ENCODE results near the gene METTL15. TPM values are rescaled to one million over a fixed set of nuclear protein-coding genes. Genes with fewer than 3 reads are reported as not detected.
"Not testable (repeated sequence)": the region's sequence is repeated elsewhere in the genome, so short reads cannot be mapped to it uniquely, and the experiment has no call there.

The METTL15 gene
- total RNA-seq, 1 donor from 2014 or later: 16.2 TPM

- Mint-ChIP-seq H3K27ac (ENCODE audit: unreplicated experiment) (no peak overlapping the region), H3K4me3 (no peak overlapping the region), H3K36me3 (ENCODE audit: low read depth) (peaks cover 19% of the 10 kb centered on the region), H3K9me3 (peaks cover 8% of the 10 kb centered on the region), H3K4me1 (no peaks in the 10 kb centered on the region), H3K27me3 (ENCODE audit: low read depth) (no peaks in the 10 kb centered on the region)
- no peak for DNase-seq (ENCODE audit: low read depth, low spot score)
- TF ChIP-seq, protein P1, sequence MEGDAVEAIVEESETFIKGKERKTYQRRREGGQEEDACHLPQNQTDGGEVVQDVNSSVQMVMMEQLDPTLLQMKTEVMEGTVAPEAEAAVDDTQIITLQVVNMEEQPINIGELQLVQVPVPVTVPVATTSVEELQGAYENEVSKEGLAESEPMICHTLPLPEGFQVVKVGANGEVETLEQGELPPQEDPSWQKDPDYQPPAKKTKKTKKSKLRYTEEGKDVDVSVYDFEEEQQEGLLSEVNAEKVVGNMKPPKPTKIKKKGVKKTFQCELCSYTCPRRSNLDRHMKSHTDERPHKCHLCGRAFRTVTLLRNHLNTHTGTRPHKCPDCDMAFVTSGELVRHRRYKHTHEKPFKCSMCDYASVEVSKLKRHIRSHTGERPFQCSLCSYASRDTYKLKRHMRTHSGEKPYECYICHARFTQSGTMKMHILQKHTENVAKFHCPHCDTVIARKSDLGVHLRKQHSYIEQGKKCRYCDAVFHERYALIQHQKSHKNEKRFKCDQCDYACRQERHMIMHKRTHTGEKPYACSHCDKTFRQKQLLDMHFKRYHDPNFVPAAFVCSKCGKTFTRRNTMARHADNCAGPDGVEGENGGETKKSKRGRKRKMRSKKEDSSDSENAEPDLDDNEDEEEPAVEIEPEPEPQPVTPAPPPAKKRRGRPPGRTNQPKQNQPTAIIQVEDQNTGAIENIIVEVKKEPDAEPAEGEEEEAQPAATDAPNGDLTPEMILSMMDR (conservative IDR thresholded peaks at IDR 0.05): no peak
Observed at GRCh38 chr11:28268925-28269324, 160.7 kb downstream of the METTL15 start.

DNA sequence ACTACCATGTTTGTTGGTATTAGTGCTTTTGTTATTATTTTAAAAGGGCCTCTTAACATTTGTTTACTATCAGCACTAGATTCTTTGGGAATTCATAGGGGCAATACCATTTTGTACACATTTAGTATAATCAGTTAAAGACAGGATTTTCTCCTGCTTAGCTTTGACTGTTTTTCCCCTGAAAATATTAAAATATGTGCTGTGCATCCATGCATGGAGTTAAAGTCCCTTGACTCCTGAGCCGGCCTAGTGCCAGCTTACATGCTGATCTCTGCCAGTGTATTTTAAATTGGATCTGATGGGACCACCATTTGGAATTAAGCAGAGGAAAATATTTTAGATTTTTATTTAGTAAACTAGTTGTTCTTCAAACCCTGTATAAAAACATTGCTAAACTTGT, 161.4 kb downstream of the METTL15 start:
- no peak for DNase-seq (ENCODE audit: low read depth, low spot score)
- H3K27ac Mint-ChIP-seq (ENCODE audit: unreplicated experiment): no peak overlapping the region
- peaks cover 8% of the 10 kb centered on the region for H3K9me3 Mint-ChIP-seq
- H3K27me3 Mint-ChIP-seq (ENCODE audit: low read depth): no peaks in the 10 kb centered on the region
- H3K36me3 Mint-ChIP-seq (ENCODE audit: low read depth): peaks cover 19% of the 10 kb centered on the region
- H3K4me3 Mint-ChIP-seq: no peak overlapping the region
- TF ChIP-seq, protein P1 (conservative IDR thresholded peaks at IDR 0.05): no peak
- H3K4me1 Mint-ChIP-seq: no peaks in the 10 kb centered on the region

DNA sequence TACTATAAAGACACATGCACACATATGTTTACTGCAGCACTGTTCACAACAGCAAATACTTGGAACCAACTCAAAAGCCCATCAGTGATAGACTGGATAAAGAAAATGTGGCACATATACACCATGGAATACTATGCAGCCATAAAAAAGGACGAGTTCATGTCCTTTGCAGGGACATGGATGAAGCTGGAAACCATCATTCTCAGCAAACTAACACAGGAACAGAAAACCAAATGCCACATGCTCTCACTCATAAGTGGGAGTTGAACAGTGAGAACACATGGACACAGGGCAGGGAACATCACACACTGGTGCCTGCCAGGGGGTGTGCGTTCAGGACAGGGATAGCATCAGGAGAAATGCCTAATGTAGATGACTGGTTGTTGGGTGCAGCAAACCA, 164.1 kb downstream of the METTL15 start:
- not testable (repeated sequence) for H3K4me1 Mint-ChIP-seq; H3K27ac Mint-ChIP-seq (ENCODE audit: unreplicated experiment); DNase-seq (ENCODE audit: low read depth, low spot score); H3K27me3 Mint-ChIP-seq (ENCODE audit: low read depth); H3K9me3 Mint-ChIP-seq; H3K4me3 Mint-ChIP-seq
- peaks cover 13% of the 10 kb centered on the region for H3K36me3 Mint-ChIP-seq (ENCODE audit: low read depth)

DNA sequence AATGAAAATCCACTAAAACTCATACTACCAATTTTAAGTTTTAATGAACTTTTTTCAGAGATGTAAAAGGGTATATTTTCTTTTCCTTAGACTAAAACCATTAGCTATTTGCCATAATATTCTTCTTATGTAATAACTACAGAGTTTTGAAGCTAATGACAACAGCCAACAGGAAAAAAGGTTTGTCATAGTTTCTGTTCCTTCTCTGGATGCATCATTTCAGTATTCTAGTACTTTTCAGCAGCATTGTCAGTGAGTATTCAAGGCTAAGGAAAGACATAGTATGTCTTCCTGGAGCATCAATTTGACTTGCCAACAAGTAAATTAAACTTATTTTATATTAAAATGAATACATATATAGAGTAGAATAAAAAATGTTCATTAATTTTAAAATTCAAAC, 166.0 kb downstream of the METTL15 start:
- no peaks in the 10 kb centered on the region for H3K4me1 Mint-ChIP-seq
- TF ChIP-seq, protein P1 (conservative IDR thresholded peaks at IDR 0.05): no peak
- H3K27ac Mint-ChIP-seq (ENCODE audit: unreplicated experiment): no peak overlapping the region
- H3K36me3 Mint-ChIP-seq (ENCODE audit: low read depth): peaks cover 9% of the 10 kb centered on the region
- peaks cover 4% of the 10 kb centered on the region for H3K9me3 Mint-ChIP-seq
- H3K27me3 Mint-ChIP-seq (ENCODE audit: low read depth): no peaks in the 10 kb centered on the region
- no peak overlapping the region for H3K4me3 Mint-ChIP-seq
- no peak for DNase-seq (ENCODE audit: low read depth, low spot score)

GRCh38 chr11:28284196-28284595, 176.0 kb downstream of the METTL15 start:
- no peaks in the 10 kb centered on the region for H3K36me3 Mint-ChIP-seq (ENCODE audit: low read depth)
- H3K9me3 Mint-ChIP-seq: no peaks in the 10 kb centered on the region
- H3K27me3 Mint-ChIP-seq (ENCODE audit: low read depth): no peaks in the 10 kb centered on the region
- no peaks in the 10 kb centered on the region for H3K4me1 Mint-ChIP-seq
- no peak overlapping the region for H3K4me3 Mint-ChIP-seq
- no peak overlapping the region for H3K27ac Mint-ChIP-seq (ENCODE audit: unreplicated experiment)
- TF ChIP-seq, protein P1 (conservative IDR thresholded peaks at IDR 0.05): no peak
- DNase-seq (ENCODE audit: low read depth, low spot score): no peak

GRCh38 chr11:28289444-28289843, 181.3 kb downstream of the METTL15 start:
- Mint-ChIP-seq H3K4me3 (no peak overlapping the region), H3K36me3 (ENCODE audit: low read depth) (peaks cover 9% of the 10 kb centered on the region), H3K27ac (ENCODE audit: unreplicated experiment) (no peak overlapping the region), H3K9me3 (no peaks in the 10 kb centered on the region), H3K27me3 (ENCODE audit: low read depth) (no peaks in the 10 kb centered on the region), H3K4me1 (no peaks in the 10 kb centered on the region)
- TF ChIP-seq, protein P1 (conservative IDR thresholded peaks at IDR 0.05): no peak
- no peak for DNase-seq (ENCODE audit: low read depth, low spot score)

- not testable (repeated sequence) for H3K9me3 Mint-ChIP-seq; DNase-seq (ENCODE audit: low read depth, low spot score); H3K36me3 Mint-ChIP-seq (ENCODE audit: low read depth); H3K27ac Mint-ChIP-seq (ENCODE audit: unreplicated experiment); H3K27me3 Mint-ChIP-seq (ENCODE audit: low read depth); H3K4me3 Mint-ChIP-seq; H3K4me1 Mint-ChIP-seq
Observed at GRCh38 chr11:28290995-28291394, 182.8 kb downstream of the METTL15 start.

All from neural crest cell (in vitro differentiated cells).